Duodenal mucosa (tissue), 2 donors: ENCODE measurements around the gene KLK13.

ENCODE experiments used
- H3K27ac ChIP-seq: one replicate; pipeline ENCODE4 v1.7.0; 2013; ENCODE audit warnings: low read depth, low read length
- H3K27me3 ChIP-seq, 2 donors: one replicate each; pipeline ENCODE4 v1.7.0; 2013; ENCODE audit warnings: low read length in 2 of 2, control low read depth in 1 of 2; ENCODE audit not compliant: insufficient read depth in 2 of 2, control insufficient read depth in 1 of 2
- H3K36me3 ChIP-seq, 2 donors: one replicate each; pipeline ENCODE4 v1.7.0; 2013; ENCODE audit warnings: low read length in 2 of 2, control low read depth in 1 of 2; ENCODE audit not compliant: insufficient read depth in 2 of 2, control insufficient read depth in 1 of 2
- H3K4me1 ChIP-seq, 2 donors: one replicate each; pipeline ENCODE4 v1.7.0; 2013; ENCODE audit warnings: low read length in 2 of 2, control low read depth in 1 of 2; ENCODE audit not compliant: insufficient read depth in 2 of 2, control insufficient read depth in 1 of 2
- H3K4me3 ChIP-seq, 2 donors: one replicate each; pipeline ENCODE4 v1.7.0; 2013; ENCODE audit warnings: low read length in 2 of 2, low read depth in 1 of 2
- H3K9ac ChIP-seq, 2 donors: one replicate each; pipeline ENCODE4 v1.7.0; 2013; ENCODE audit warnings: low read length in 2 of 2, low read depth in 1 of 2
- H3K9me3 ChIP-seq, 2 donors: one replicate each; pipeline ENCODE4 v1.7.0; 2013; ENCODE audit warnings: low read length in 2 of 2, control low read depth in 1 of 2; ENCODE audit not compliant: control insufficient read depth in 1 of 2

The KLK13 gene

GRCh38 chr19:51024924-51025323 is 40.0 kb downstream of the KLK13 start:
- no peak overlapping the region for H3K4me3 ChIP-seq
- no peaks in the 10 kb centered on the region for H3K36me3 ChIP-seq
- no peaks in the 10 kb centered on the region for H3K4me1 ChIP-seq
- no peaks in the 10 kb centered on the region for H3K9me3 ChIP-seq
- H3K27ac ChIP-seq = no peak overlapping the region
- H3K27me3 ChIP-seq = peaks cover 14 to 19% of the 10 kb centered on the region in 2 donors
- H3K9ac ChIP-seq = no peak overlapping the region

- no peak overlapping the region for H3K27ac ChIP-seq
- H3K9me3 ChIP-seq = no peaks in the 10 kb centered on the region
- H3K4me1 ChIP-seq = no peaks in the 10 kb centered on the region
- H3K27me3 ChIP-seq = peaks cover 19 to 22% of the 10 kb centered on the region in 2 donors
- no peak overlapping the region for H3K4me3 ChIP-seq
- H3K36me3 ChIP-seq = no peaks in the 10 kb centered on the region
- H3K9ac ChIP-seq = no peak overlapping the region
Measured at GRCh38 chr19:51023946-51024345, 40.9 kb downstream of the KLK13 start.

- H3K4me3 ChIP-seq = no peak overlapping the region
- H3K4me1 ChIP-seq = no peaks in the 10 kb centered on the region
- no peak overlapping the region for H3K27ac ChIP-seq
- peaks cover 21 to 23% of the 10 kb centered on the region in 2 donors for H3K27me3 ChIP-seq
- H3K36me3 ChIP-seq = no peaks in the 10 kb centered on the region
- no peaks in the 10 kb centered on the region for H3K9me3 ChIP-seq
- no peak overlapping the region for H3K9ac ChIP-seq
Measured at GRCh38 chr19:51022526-51022925, 42.4 kb downstream of the KLK13 start.

- H3K27me3 ChIP-seq = peaks cover 19 to 24% of the 10 kb centered on the region in 2 donors
- no peak overlapping the region for H3K9ac ChIP-seq
- no peak overlapping the region for H3K4me3 ChIP-seq
- no peak overlapping the region for H3K27ac ChIP-seq
- H3K9me3 ChIP-seq = no peaks in the 10 kb centered on the region
- no peaks in the 10 kb centered on the region for H3K36me3 ChIP-seq
- no peaks in the 10 kb centered on the region for H3K4me1 ChIP-seq
Measured at GRCh38 chr19:51020988-51021651, 43.8 kb downstream of the KLK13 start.

- Histone ChIP-seq H3K4me3 (no peak within 1 kb of the TSS), H3K27me3 (peaks cover 20 to 25% of the 10 kb centered on the region in 2 donors), H3K36me3 (no peaks in the 10 kb centered on the region), H3K27ac (no peak within 1 kb of the TSS), H3K4me1 (no peaks in the 10 kb centered on the region), H3K9me3 (no peaks in the 10 kb centered on the region), H3K9ac (no peak within 1 kb of the TSS)
Measured at GRCh38 chr19:51019544-51019925, 45.4 kb downstream of the KLK13 start, which contains the start of gene KLK10. Gene KLK10 (minus strand): TSS chr19:51019709. CDS start chr19:51019130, 579 bp downstream.

- H3K9me3 ChIP-seq = no peaks in the 10 kb centered on the region
- no peaks in the 10 kb centered on the region for H3K4me1 ChIP-seq
- no peak overlapping the region for H3K9ac ChIP-seq
- H3K27ac ChIP-seq = no peak overlapping the region
- H3K36me3 ChIP-seq = no peaks in the 10 kb centered on the region
- H3K4me3 ChIP-seq = no peak overlapping the region
- H3K27me3 ChIP-seq = peaks cover 20 to 25% of the 10 kb centered on the region in 2 donors
Measured at GRCh38 chr19:51018745-51019543, 45.9 kb downstream of the KLK13 start.

- no peak overlapping the region for H3K4me3 ChIP-seq
- H3K9ac ChIP-seq = no peak overlapping the region
Measured at GRCh38 chr19:51016798-51017683, 47.9 kb downstream of the KLK13 start.

GRCh38 chr19:51015691-51016267 is 49.1 kb downstream of the KLK13 start:
- Histone ChIP-seq H3K36me3 (no peaks in the 10 kb centered on the region), H3K27me3 (peaks cover 20% of the 10 kb centered on the region in 2 donors), H3K4me3 (no peak overlapping the region), H3K9me3 (no peaks in the 10 kb centered on the region), H3K4me1 (no peaks in the 10 kb centered on the region), H3K9ac (no peak overlapping the region), H3K27ac (no peak overlapping the region)

More at GRCh38 chr19:51016798-51017683, 47.9 kb downstream of the KLK13 start:
- Histone ChIP-seq H3K27me3 (peaks cover 20% of the 10 kb centered on the region in 2 donors), H3K27ac (no peak overlapping the region), H3K9me3 (no peaks in the 10 kb centered on the region), H3K36me3 (no peaks in the 10 kb centered on the region), H3K4me1 (no peaks in the 10 kb centered on the region)

- Histone ChIP-seq H3K27ac (no peak overlapping the region), H3K36me3 (no peaks in the 10 kb centered on the region), H3K27me3 (peaks cover 12 to 20% of the 10 kb centered on the region in 2 donors), H3K4me1 (no peaks in the 10 kb centered on the region), H3K9ac (no peak overlapping the region), H3K4me3 (no peak overlapping the region), H3K9me3 (no peaks in the 10 kb centered on the region)
Measured at GRCh38 chr19:51014242-51014641, 50.6 kb downstream of the KLK13 start.
